ENCODE data around the gene CTNNA3.

The CTNNA3 gene

DNA sequence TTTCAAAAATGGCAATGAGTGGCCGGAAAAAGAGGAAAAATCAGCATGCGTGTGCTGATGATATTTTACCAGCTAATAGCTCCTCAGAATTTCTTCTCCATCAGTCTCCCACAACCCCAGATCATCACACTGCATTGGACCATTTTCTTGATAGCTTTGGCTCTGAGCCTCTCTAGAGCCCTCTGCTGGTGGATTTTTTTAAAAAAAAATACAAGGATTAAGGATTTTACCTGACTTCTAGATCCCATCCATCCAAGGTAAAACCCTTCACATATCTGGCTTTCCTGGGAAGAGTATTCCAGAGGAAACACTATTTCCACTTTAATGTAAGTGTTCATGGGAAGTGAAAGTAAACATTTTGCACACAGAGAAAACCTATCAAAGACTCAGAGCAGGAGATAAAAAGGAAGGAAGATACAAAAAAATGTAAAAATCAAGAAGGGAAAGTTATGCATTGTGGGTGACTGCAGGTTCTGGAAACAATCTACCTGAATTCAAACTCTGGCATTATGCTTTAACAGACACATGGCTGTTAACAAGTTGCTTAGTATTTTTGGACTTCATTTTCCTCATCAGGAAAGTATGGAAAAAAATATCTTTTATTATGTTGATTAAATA is 389.3 kb downstream of the CTNNA3 start:
- DNase-seq: no peak

DNA sequence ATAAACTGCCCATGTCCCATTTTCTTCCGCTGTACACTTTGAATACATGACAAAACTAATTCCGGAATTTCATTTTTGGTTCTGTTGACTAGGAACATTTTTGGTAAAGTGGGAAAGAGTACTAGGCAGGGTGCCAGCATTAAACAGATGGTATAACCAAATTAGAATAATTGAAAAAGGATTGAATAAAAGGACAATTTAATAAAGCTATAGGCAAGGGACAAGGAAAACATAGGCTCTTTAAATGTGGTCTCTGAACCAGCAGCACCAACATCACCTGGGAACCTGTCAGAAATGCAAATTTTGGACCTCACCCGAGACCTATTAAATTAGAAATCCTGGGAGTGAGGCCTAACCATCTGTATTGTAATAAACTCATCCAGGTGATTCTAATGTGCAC is 393.3 kb downstream of the CTNNA3 start:
- no peak for DNase-seq

DNA sequence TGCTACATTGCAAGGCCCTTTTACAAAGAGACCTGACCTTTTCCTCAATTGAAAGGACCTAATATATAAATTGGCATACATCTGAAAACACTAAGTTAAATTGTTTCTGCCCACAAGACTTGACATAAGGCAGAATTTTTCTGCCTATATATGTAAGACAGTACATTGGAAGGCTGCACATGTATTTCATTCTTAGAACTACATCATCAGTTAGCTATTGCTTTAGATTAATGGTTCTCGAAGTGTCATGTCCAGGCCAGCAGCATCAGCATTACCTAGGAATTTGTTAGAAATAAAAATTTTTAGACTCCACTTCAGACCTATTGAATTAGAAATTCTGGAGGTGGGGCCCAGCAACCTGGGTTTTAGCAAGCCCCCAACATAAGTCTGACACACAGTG is 396.2 kb downstream of the CTNNA3 start:
- no peak for DNase-seq

DNA sequence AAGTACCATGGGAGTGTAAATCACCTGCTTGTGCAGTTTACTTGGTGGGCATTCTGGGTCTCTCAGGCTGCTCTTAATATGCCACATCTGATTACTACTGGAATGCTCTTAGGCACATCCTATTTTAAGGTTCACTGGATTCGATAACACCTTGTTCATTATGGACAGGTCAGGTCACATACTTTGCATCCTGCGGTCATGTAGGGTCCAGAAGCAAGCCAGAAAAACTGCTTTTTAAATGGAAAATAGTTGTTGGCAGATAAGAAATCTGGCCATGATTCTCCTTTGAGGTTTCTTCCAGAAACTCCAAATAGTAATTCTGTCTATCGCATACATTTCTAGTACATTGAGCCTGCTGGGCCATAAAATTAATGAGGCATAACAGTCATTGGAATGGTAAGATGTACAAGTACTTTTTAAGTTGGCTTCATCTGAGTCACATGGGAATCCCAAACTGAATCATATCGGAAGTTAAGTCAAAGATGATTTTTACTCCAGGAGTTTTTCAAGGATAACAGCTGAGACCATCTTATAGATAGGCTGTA is 398.3 kb downstream of the CTNNA3 start:
- DNase-seq: no peak

DNA sequence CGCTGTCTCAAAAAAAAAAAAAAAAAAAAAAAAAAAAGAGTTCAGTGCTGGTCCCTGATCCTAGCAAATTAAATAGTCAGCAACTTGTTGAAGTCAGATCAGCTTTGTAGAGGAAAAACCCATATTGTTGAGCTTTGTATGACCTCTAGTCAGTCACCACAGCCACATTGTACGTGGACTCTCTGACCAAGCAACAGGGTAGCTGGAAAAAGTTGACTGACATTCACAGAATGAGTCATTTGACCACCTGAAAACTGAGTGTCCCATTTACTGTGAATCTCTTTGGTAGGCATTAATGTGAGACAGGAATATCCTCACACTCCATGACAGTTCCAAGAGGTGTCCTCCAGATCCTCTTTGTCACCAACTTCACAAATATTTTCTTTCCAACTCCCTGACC is 399.1 kb downstream of the CTNNA3 start:
- DNase-seq: no peak

DNA sequence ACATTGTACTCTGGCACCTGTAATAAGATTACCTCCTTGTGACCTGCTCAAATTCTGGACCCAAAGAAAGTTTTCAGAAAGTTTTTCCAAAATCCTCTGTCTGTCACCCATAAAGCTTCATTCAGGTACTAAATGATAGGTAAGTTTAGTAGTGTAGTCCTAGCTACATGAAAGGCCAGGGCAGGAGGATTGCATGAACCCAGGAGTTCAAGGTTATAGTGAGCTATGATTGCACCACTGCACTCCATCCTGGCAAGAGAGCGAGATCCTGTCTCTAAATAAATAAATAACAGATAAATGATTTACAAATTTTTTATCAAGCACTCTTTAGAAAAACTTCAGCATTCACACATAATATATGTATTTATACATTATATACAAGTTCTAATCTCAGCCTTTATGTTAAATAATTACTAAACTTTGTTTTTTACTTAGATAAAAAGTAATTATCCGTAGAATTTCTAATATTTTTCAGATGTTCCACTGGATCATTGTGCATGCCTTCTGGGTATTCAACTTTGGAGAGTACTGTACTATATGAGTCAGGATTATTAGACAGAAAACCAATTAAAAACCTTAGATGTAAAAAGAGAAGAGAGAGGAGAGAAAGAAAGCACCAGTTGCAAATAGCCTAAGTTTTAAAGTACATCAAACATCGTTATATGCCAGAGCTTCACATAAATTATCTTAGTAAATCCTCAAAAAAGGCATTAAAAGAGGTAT is 407.1 kb downstream of the CTNNA3 start:
- no peak for DNase-seq

DNA sequence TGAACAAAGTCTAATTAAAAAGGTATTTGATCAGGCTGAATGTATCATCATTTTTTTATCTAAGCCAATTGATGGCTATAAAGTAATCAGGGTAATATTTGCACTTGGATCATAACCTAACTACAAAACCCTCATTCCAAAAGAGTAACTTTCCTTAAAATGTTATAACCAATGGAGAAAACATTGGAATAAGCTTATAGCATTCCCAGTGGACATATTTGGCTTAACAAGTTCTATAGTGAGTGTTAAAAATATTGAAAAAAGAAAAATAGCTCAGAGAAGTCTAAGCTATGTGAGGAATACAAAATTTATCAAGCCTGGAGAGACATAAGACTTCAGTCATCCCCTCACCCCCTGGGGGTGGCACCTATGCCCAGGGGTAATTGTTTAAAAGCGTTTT is 411.4 kb downstream of the CTNNA3 start:
- no peak for DNase-seq

DNA sequence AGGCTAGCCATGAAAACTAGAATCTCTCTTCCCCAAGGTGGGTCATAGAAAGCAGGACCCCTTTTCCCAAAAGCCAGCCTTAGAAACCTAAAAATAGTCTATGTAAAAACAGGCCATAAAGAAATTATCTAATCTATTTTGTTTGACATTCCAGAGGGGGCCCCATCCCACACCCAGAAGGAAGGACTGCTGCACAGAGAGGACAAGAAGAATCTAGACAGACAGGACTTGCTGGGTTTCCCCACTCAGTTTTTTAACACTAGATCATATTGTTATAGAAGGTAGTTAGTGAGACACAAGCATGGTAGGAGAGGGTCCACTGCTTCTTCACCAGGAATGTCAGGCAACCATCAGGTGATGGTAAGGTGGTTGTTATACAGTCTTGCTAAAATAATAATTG is 413.1 kb downstream of the CTNNA3 start:
- no peak for DNase-seq

DNA sequence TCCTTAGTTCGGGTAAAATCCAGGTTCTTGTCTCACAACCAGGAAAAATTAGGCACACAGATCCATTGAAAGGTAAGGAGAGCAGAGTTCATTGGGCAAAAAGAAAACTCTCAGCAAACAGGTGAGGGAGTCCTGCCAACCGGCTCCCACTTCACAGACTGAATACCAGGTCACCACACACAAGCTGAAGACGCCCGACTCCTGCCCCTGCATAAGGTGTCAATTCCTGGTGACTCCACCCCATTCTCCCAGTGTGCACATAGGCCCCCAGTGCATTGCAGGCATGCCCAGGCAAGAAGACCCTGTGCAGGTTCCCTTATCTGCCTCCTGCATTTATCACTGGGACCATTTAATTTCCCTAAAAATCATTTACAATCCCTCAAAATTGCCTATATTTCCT is 415.6 kb downstream of the CTNNA3 start:
- no peak for DNase-seq

DNA sequence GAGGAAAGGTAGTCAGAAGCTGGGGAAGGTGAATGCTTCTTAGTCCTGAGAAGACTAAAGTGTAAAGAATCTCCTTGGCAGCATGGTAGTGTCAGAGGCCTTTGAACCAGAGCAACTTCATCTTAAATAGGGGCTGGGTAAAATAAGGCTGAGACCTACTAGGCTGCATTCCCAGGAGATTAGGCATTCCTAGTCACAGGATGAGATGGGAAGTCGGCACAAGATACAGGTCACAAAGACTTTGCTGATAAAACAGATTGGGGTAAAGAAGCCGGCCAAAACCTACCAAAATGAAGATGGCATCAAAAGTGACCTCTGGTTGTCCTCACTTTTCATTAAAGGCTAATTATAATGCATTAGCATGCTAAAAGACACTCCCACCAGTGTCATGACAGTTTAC is 418.6 kb downstream of the CTNNA3 start:
- no peak for DNase-seq

DNA sequence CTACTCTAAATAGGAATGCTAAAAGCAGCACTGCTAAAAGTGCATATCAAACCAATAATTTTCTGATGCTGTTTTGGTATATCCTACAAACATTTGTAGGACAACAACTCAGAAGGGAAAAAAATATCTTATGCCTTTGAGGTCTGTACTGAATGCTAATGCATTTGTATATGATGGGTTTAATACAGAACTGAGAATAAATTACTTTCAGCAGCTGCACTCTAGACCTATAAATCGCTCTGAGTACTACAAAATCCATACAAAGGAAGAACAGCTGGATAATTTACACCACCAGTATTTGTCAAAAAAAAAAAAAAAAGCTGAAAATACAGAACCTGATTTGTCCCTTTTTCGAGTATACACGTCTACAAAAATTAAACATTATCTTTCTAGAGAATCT is 426.2 kb downstream of the CTNNA3 start:
- no peak for DNase-seq

DNA sequence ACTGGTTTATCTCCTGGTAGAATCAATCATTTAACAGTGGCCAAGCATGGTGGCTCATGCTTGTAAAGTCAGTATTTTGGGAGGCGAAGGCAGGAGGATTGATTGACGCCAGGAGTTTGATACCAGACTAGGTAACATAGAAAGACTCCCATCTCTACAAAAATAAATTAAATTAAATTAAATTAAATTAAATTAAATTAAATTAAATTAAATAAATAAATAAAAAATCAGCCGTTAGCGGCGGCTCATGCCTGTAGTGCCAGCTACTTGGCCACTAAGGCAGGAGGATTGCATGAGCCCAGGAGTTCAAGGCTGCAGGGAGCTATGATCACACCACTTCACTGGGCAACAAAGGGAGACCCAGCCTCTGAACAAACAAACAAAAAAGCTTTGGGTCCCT is 427.8 kb downstream of the CTNNA3 start:
- no peak for DNase-seq

DNA sequence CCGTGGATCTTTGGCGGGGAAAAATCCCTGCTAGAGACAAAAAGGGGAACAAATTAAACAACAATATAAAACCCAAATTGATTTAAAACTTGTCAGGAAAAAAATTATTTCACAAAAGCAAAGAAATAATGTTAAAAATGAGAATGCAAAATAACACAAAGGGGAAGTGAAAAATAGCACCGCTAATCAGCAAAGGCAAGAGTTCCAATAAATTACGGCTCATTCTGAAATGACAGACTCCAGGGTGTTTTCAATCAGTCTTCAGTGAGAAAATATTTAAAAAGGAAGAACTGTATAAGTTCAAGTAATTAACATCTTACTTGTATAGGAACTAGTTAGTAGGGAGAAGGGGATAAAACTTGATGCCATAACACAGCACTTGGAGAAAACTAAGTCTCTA is 433.3 kb downstream of the CTNNA3 start:
- no peak for DNase-seq

DNA sequence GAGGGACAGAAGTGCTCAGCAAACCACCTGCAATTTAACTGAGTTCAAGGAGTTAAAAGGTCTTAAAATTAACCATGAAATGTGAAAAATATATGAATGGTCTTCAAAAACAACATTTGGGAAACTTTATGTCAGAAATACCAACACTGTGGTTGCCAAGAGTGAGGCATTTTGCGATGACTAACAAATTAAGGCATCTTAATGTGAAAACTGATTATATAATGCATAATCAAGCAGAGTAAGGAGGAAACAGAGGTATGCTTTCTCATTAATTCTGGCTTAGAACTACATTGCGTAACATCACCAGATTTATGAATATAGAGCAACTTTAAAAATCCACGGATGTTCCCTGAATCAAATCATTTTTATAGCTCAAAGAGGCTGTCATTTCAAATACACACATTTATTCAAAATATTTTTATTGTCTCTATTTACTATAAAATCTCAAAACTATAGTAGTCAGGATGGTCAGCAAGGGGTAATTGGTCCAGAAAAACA is 434.6 kb downstream of the CTNNA3 start:
- DNase-seq: no peak

DNA sequence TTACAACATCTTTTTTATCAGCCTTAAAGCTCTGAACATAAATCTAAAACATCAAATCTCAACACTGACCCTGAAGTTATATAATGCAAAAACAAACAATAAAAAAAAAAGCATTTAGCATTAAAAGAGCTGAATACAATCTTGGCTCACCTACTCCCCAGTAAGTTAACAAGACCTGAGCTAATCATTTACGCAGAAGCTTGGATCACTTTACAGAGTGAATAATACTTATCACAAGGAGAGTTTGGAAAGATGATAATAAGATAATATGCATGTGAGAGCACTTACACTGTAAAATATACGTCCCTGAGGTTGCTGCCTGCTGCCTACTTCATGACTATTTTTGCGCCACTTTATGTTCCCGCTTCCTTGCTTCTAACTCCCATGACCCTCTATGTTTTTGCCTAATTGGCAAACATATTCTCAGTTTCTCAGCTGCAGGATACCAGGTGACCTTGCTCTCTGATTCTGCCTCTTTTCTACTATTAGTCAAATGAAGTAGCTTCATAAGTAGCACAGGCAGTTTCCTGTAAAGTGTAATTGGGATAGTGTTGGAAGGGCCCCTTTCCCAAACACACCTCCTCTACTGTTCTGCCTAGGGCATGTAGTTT is 436.6 kb downstream of the CTNNA3 start:
- no peak for DNase-seq

DNA sequence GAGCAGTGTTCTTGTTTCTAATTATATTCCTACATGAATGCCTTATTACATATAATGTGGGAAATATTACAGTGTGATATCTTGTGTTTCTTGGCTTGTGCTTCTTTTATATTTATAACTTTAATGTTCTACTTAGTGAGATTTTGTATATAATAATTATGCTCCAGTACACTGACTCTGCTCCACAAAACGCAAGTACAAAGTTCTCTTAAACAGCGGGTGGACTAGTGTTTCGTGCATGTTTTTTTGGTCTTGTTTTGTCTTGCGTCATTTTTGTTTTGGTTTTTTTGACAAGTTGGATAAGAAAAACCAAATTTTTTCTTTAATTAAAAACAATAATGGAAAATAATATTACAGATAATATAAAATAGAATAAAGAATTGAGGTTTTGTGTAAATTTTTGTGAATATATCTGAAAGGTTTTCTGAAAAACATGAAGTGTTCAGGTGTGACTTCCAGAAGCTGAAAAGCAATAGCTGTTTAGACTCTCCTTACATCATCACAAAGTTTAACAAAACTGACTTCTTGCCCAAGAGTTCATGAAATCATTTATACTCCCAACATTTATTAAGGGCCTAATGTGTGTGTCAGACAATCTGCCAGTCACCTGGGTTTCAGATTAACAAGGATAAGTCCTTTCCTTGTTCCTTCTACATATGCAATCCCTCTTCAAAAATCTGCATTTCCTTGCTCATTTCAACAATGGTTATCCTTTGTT is 438.4 kb downstream of the CTNNA3 start:
- no peak for DNase-seq

DNA sequence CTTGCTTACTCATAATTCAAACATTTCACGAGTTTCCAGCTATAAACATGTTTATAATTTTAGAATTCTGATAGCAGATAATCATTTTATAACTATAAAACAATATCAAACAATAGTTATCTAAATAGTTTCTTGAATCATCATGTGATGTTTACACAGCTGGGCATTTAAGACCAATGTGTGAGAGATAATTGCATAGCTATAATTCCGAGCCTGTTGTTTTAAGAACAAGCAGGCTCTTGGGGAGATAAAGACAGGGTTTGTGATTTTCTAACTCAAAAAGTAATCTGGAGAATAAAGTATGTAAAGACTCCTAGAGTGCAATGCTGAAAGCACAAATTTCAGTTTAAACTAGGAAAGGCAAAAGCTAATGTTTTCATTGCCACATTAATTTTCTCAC is 439.0 kb downstream of the CTNNA3 start:
- no peak for DNase-seq

DNA sequence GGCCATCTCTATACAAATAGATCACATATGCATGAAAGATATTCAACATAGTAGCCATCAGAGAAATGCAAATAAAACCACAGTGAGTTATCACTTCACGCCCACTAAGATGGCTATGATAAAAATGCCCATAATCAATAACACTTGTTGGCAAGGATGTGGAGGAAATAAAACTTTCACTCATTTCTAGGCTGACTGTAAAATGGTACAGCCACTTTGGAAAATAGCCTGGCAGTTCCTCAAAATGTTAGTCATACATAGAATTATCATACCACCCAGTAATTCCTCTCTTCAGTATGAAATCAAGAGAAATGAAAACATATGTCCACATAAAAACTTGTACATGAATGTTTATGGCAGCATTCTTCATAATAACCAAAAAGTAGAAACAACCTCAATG is 445.3 kb downstream of the CTNNA3 start:
- no peak for DNase-seq

DNA sequence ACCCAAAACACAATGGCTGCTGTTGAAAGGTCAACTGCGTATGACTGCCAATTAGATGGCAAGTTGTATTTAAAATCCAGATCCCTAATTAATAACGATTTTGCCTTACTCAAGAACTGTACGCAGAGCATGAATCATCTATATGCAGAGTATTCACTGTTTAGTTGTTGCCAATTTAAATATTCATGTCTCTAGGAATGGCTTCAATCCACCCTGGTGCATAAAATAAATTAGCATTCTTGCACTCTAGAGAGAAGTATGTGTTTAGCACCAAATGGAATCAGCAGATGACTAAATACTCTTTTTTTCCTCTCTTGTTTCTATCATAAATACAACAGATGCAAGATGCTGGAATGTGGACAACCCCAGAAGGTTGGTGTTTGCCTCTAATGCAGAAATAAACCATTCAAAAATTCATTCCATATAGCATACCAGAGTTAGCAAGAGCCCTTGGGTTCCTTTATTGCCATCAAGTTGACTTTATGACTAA is 449.9 kb downstream of the CTNNA3 start:
- DNase-seq: no peak

DNA sequence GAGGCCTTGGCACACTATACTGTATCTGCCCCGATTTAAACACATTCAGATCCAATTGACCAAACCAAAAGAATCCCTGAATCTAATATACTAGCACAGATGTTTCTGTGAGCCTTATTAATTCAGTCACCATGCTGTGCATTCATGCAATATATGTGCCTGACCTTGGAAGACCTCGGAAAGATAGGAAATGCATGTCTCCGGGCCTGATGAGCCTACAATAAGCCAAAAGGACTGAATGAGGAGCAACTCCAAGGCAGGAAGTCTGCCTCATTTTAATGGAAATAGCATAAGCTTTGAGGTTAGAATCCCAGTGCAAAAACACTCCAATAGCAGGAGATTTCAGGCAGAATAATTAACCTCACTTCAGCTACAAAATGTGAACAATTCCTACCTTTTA is 453.5 kb downstream of the CTNNA3 start:
- no peak for DNase-seq

DNA sequence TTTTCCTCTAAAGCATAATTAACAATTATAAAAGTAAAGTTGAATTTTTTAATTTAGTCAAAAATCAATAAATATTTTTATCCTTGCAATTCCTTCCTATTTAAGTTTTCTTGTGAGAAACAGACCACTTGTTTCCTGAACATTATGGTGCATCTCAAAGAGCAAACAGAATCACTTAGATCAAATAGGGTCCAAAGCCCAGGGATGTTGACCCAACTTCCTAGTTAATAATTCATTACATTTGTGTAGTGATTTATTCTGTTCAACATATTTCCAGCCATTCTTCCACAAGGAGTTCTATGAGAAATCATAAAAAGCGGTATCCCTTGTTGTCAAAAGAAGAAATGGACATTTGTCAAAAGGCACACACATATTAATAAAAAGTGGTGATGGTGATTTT is 454.5 kb downstream of the CTNNA3 start:
- DNase-seq: no peak

DNA sequence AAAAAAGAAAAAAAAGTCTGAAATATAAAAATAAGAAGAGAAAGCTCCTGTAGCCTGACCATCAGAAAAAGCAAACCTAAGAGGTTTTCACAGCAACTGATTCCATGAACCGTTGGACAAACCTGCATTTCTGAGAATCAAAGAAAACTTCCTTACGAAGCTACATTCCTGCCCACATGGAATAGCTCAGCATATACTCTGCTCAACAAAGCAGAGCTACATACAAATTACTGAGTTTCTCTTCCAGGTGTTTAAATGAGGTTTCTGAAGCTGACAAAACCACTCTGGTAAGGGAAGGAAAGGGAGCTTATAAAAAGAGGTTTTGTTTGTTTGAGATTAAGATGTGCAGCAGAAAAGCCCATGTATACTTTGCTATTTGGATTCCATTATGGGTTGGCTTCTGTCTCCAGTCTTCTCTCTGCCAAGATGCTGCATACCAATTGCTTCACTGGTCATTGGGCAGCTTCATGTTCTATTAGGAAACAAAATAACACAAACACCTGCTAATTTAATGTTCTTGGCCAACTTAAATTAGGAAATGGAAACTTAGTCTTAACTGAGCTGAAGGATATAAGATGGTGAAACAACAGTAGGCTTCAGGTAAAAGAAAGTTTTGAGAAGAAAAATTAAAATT is 456.0 kb downstream of the CTNNA3 start:
- DNase-seq: no peak

Measured in activated CD4-positive, alpha-beta T cell treated with anti-CD3 and anti-CD28 coated beads, Interleukin-2, amount 50 U/mL, for 1 hour (primary cell).